OCI-LY3 (cell line): ENCODE results near the gene AKR7A3.
"Not testable (repeated sequence)": the region's sequence is repeated elsewhere in the genome, so short reads cannot be mapped to it uniquely, and the experiment has no call there.

Experiments
- EZH2phosphoT487 ChIP-seq: fragments of 200-600 bp; shearing (Covaris generic); IDR thresholded peaks from 2 replicates; pipeline ENCODE4 v1.6.1; 2018; ENCODE audit warnings: antibody characterized with exemption, mixed run types, low read depth
- TF ChIP-seq, protein P1 (sequence below): fragments of 200-600, 300-600 bp; sonication (generic); IDR thresholded peaks from 2 replicates; pipeline ENCODE4 v1.5.1; 2014; ENCODE audit warnings: antibody characterized with exemption, low read length, low read depth

DNA sequence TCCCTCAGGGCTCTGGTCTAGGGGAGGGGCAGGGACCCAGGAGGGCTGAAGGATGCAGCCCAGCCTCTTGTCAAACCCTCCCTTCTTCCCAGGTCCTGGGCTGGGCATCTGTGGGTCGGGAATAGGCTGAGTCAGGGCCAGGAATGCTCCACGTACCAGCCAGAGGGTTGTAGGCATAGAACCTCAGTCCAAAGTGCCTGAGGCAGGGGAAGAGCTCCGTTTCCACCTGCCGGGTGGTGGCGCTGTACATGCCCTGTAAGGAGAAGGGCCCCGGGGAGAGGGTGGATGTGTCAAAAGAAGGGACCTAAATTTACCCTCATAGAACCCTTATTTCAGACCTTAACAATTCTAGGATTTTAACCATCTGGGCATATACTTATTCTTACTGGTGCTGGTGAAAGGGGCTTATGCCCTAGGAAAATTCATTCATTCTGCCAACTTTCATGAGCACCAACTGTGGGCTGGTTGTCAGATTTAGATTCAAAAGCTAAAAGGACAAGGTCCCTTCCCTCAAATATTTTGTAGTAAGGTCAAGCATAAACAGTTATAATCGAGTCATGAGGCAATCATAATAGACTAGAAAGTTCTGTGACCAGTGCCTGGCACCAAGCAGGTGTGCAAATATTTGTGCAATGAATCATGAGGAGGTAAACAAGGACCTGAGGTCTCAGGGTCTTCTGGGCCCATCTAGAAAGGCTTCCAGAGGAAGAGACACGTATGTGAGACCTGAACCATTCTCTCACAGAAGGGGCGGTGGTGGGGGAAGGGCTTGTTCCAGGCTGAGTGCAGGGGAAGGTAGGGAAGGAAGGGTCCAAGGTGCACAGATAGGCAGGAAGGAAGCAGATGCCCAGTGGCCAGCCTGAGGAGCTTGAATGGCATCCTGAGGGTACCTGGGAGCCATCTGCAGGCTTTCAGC lies 18.9 kb downstream of the AKR7A3 start:
- TF ChIP-seq, protein P1, sequence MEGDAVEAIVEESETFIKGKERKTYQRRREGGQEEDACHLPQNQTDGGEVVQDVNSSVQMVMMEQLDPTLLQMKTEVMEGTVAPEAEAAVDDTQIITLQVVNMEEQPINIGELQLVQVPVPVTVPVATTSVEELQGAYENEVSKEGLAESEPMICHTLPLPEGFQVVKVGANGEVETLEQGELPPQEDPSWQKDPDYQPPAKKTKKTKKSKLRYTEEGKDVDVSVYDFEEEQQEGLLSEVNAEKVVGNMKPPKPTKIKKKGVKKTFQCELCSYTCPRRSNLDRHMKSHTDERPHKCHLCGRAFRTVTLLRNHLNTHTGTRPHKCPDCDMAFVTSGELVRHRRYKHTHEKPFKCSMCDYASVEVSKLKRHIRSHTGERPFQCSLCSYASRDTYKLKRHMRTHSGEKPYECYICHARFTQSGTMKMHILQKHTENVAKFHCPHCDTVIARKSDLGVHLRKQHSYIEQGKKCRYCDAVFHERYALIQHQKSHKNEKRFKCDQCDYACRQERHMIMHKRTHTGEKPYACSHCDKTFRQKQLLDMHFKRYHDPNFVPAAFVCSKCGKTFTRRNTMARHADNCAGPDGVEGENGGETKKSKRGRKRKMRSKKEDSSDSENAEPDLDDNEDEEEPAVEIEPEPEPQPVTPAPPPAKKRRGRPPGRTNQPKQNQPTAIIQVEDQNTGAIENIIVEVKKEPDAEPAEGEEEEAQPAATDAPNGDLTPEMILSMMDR: not testable (repeated sequence)
- not testable (repeated sequence) for TF ChIP-seq EZH2phosphoT487
